Hepatocyte (in vitro differentiated cells): Measurements from ENCODE around the gene FGFR3. TPM values are rescaled to one million over a fixed set of nuclear protein-coding genes. Genes with fewer than 3 reads are reported as not detected.

Source experiments
- DNase-seq: peaks from one replicate; pipeline ENCODE4 v3.0.0-alpha.2; 2016; ENCODE audit warnings: low spot score
- H2AFZ ChIP-seq: fragments of 200-600 bp; sonication (generic); 2 replicates; pipeline ENCODE4 v1.6.0; 2016; ENCODE audit warnings: antibody characterized with exemption, mild to moderate bottlenecking
- H3K27ac ChIP-seq: fragments of 200-600 bp; sonication (generic); 2 replicates; pipeline ENCODE4 v1.5.1; 2016; ENCODE audit warnings: mild to moderate bottlenecking
- H3K27me3 ChIP-seq: fragments of 200-600 bp; sonication (generic); 2 replicates; pipeline ENCODE4 v1.6.1; 2016
- H3K36me3 ChIP-seq: fragments of 200-600 bp; sonication (generic); replicated peaks from 2 replicates; pipeline ENCODE4 v1.5.1; 2016; ENCODE audit warnings: low read depth; ENCODE audit not compliant: insufficient read depth
- H3K4me1 ChIP-seq: fragments of 200-600 bp; sonication (generic); 2 replicates; pipeline ENCODE4 v1.5.1; 2016; ENCODE audit warnings: mild to moderate bottlenecking, moderate library complexity; ENCODE audit not compliant: insufficient read depth
- H3K4me2 ChIP-seq: fragments of 200-600 bp; sonication (generic); 2 replicates; pipeline ENCODE4 v1.6.0; 2016
- H3K4me3 ChIP-seq: fragments of 200-600 bp; sonication (generic); 2 replicates; pipeline ENCODE4 v1.5.1; 2016; ENCODE audit warnings: mild to moderate bottlenecking
- H3K79me2 ChIP-seq: fragments of 200-600 bp; sonication (generic); 2 replicates; pipeline ENCODE4 v1.6.0; 2017; ENCODE audit warnings: mild to moderate bottlenecking
- H3K9me2 ChIP-seq: fragments of 200-600 bp; sonication (generic); replicated peaks from 2 replicates; pipeline ENCODE4 v1.6.0; 2017; ENCODE audit warnings: mild to moderate bottlenecking; ENCODE audit not compliant: insufficient read depth
- H3K9me3 ChIP-seq: fragments of 200-600 bp; sonication (generic); 2 replicates; pipeline ENCODE4 v1.5.1; 2016; ENCODE audit warnings: low read depth, mild to moderate bottlenecking
- H4K20me1 ChIP-seq: fragments of 200-600 bp; sonication (generic); 2 replicates; pipeline ENCODE4 v1.6.0; 2016; ENCODE audit warnings: mild to moderate bottlenecking; ENCODE audit not compliant: insufficient read depth, poor library complexity, severe bottlenecking
- EZH2 ChIP-seq: fragments of 200-600 bp; sonication (generic); IDR thresholded peaks from 2 replicates; pipeline ENCODE4 v1.6.1; 2016; ENCODE audit warnings: antibody characterized with exemption, mild to moderate bottlenecking, borderline replicate concordance
- EZH2phosphoT487 ChIP-seq: fragments of 200-600 bp; sonication (generic); IDR thresholded peaks from one replicate; pipeline ENCODE4 v1.6.1; 2018; ENCODE audit warnings: antibody characterized with exemption, mild to moderate bottlenecking, low read depth, moderate library complexity; ENCODE audit not compliant: unreplicated experiment, severe bottlenecking
- WGBS: methylation state at CpG from one replicate; pipeline ENCODE4 v1.1.6; 2016; ENCODE audit warnings: low lambda C conversion rate; ENCODE audit errors: missing lambda C conversion rate; 5-methylcytosine and 5-hydroxymethylcytosine counted together
- polyA plus RNA-seq: library from polyadenylated mRNA; unstranded; fragments of >200 nt; fragmentation: Nextera tagmentation; extraction: Ambion mirVana; gene quantifications from 2 replicates; pipeline ENCODE4 v1.2.1, GENCODE V29; 2016
- total RNA-seq: library from RNA; depleted of rRNA; stranded (reverse); fragments of >200 nt; gene quantifications from 2 replicates; pipeline ENCODE4 v1.2.3, GENCODE V29; 2014
- TF ChIP-seq, protein P1 (sequence below): fragments of 200-600 bp; sonication (generic); IDR thresholded peaks from 2 replicates; pipeline ENCODE4 v1.5.1; 2016; ENCODE audit warnings: antibody characterized with exemption, mild to moderate bottlenecking; ENCODE audit not compliant: poor library complexity

FGFR3 gene
- total and polyA plus RNA-seq, 2 experiments from 2014 or later, result 82.0 to 99.8 TPM

DNA sequence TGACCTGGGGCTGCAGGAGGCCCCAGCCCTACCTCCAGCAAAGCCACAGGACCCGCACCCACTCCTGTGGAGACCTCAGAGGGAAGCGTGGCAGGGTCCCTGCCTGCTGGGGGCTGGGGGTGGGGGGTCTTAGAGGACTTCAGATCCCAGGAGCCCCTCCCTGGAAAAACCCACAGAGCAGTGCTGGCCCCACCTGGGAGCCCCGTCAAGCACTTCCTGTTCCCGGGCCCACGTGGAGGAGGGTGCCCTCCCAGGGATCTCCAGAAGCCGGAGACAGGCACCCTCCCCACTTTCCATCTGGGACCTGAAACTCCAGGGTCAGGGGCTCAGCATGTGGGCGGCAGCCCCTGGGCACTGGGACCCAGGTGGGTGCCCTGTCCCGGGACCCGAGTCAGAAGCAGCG lies 39.8 kb upstream of the FGFR3 start:
- no peak overlapping the region for H3K4me3 ChIP-seq
- no peak overlapping the region for H2AFZ ChIP-seq
- H4K20me1 ChIP-seq, result no peaks in the 10 kb centered on the region
- no peaks in the 10 kb centered on the region for H3K27me3 ChIP-seq
- no peak for DNase-seq
- no peaks in the 10 kb centered on the region for H3K9me2 ChIP-seq
- WGBS, result 85% methylated on average over 10 of the region's 10 CpGs
- peaks cover 30% of the 10 kb centered on the region for H3K4me1 ChIP-seq
- H3K27ac ChIP-seq, result no peak overlapping the region
- TF ChIP-seq EZH2, result no peak
- no peak for TF ChIP-seq EZH2phosphoT487
- TF ChIP-seq, protein P1, sequence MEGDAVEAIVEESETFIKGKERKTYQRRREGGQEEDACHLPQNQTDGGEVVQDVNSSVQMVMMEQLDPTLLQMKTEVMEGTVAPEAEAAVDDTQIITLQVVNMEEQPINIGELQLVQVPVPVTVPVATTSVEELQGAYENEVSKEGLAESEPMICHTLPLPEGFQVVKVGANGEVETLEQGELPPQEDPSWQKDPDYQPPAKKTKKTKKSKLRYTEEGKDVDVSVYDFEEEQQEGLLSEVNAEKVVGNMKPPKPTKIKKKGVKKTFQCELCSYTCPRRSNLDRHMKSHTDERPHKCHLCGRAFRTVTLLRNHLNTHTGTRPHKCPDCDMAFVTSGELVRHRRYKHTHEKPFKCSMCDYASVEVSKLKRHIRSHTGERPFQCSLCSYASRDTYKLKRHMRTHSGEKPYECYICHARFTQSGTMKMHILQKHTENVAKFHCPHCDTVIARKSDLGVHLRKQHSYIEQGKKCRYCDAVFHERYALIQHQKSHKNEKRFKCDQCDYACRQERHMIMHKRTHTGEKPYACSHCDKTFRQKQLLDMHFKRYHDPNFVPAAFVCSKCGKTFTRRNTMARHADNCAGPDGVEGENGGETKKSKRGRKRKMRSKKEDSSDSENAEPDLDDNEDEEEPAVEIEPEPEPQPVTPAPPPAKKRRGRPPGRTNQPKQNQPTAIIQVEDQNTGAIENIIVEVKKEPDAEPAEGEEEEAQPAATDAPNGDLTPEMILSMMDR, result no peak
- H3K4me2 ChIP-seq, result no peak overlapping the region
- no peaks in the 10 kb centered on the region for H3K79me2 ChIP-seq
- H3K9me3 ChIP-seq, result no peaks in the 10 kb centered on the region
- no peaks in the 10 kb centered on the region for H3K36me3 ChIP-seq

DNA sequence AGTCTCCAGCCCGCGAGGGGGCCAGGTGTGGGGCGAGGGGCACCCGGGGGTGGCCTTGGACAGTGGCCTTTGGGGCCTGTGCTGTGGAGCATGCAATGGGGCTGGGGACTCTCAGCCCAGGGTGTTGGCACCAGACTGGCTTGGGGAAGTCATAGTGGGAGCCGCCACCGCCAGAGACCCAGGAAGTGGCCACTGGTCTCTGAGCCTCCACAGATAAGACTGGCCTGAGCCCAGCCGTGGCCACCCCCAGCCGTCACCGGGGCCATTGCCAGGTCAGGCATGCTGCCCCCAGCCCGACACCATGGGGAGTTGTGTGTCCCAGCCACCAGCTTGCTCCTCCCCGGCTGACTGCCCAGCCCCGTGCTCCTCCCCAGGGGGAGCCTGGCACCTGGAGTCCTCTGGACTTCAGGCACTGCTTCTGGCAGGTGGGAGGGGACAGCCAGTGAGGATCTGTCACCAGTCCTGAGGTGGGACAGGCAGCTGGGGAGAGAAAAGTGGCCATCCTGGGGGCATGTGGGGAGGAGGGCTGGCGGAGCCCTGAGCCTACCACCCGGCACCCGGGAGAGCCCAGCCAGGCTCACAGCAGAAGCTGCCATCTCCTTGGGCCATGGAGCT lies 39.3 kb upstream of the FGFR3 start:
- no peaks in the 10 kb centered on the region for H4K20me1 ChIP-seq
- H3K4me2 ChIP-seq, result no peak overlapping the region
- H2AFZ ChIP-seq, result no peak overlapping the region
- H3K79me2 ChIP-seq, result no peaks in the 10 kb centered on the region
- H3K27me3 ChIP-seq, result no peaks in the 10 kb centered on the region
- peaks cover 26% of the 10 kb centered on the region for H3K4me1 ChIP-seq
- TF ChIP-seq, protein P1, result no peak
- TF ChIP-seq EZH2phosphoT487 (no peak), EZH2 (no peak)
- DNase-seq, result no peak
- no peak overlapping the region for H3K4me3 ChIP-seq
- no peaks in the 10 kb centered on the region for H3K9me3 ChIP-seq
- H3K9me2 ChIP-seq, result no peaks in the 10 kb centered on the region
- no peaks in the 10 kb centered on the region for H3K36me3 ChIP-seq
- WGBS, result 83% methylated on average over 12 of the region's 15 CpGs
- H3K27ac ChIP-seq, result no peak overlapping the region

DNA sequence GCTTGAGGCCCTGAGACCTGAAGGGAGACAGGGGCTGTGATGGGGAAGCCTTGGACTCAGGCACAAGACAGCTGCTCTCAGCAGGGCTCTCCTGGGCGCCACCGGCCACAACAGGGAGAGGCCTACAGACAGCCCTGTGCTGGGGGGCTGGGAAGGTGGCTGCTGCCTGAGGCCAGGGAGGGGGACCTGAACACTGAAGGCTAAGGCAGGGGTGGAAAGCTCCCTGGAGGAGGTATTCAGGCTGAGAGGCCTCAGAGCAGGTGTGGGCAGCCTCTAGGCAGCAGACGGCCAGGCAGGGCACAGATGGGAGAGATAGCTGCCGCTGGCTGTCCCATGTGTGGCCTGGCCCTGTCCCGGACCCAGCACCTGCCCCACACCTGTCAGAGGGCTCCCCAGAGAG lies 38.8 kb upstream of the FGFR3 start:
- Histone ChIP-seq H3K9me3 (no peaks in the 10 kb centered on the region), H4K20me1 (no peaks in the 10 kb centered on the region), H3K9me2 (no peaks in the 10 kb centered on the region), H3K36me3 (no peaks in the 10 kb centered on the region), H3K79me2 (no peaks in the 10 kb centered on the region), H3K4me1 (peaks cover 25% of the 10 kb centered on the region), H3K4me3 (no peak overlapping the region), H3K4me2 (no peak overlapping the region), H2AFZ (no peak overlapping the region), H3K27me3 (no peaks in the 10 kb centered on the region), H3K27ac (no peak overlapping the region)
- 72% methylated on average over 5 of the region's 5 CpGs for WGBS
- TF ChIP-seq, protein P1, result no peak
- TF ChIP-seq EZH2phosphoT487 (no peak), EZH2 (no peak)
- DNase-seq, result no peak
